ENCODE data around the gene LRP6.

DNA sequence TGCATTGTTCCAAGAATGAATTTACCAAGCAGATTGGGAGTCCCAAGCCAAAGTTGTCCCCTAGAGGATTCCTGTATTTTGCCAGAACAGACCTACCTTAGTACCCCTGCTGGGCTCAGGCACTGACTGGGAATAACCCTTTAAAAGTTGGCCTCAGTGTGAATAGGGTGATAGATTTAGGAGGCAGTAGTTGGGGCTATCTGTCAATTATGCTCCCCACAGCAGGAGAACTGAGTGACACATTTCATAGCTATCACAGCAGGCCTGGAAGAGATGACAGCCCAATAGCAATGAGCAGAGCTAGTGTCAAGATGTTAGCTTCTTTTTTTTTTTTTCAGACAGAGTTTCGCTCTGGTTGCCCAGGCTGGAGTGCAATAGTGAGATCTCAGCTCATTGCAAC, 14.3 kb upstream of the LRP6 start:
- TF ChIP-seq ELF1 (IDR thresholded peaks at IDR 0.05; ENCODE audit: borderline replicate concordance, low read depth) (no peak), POLR2AphosphoS5 (IDR thresholded peaks at IDR 0.05; ENCODE audit: low read depth, low read length) (no peak), CTCF (IDR thresholded peaks at IDR 0.05 in 2 of 3, conservative IDR thresholded peaks at IDR 0.05 in 1 of 3; ENCODE audit: borderline replicate concordance in 1 of 3, insufficient read depth in 1 of 3, low read depth in 2 of 3, low read length in 2 of 3) (no peak), CEBPB (IDR thresholded peaks at IDR 0.05; ENCODE audit: low read depth) (no peak), ATF3 (IDR thresholded peaks at IDR 0.05) (no peak), EZH2phosphoT487 (IDR thresholded peaks at IDR 0.05; ENCODE audit: borderline replicate concordance) (no peak), SIN3A (IDR thresholded peaks at IDR 0.05; ENCODE audit: low read depth) (no peak), FOSL1 (IDR thresholded peaks at IDR 0.05; ENCODE audit: low read depth) (no peak), REST (IDR thresholded peaks at IDR 0.05; ENCODE audit: low read depth) (no peak), EZH2 (IDR thresholded peaks at IDR 0.05) (no peak)

Data from HCT116 (cell line).